Ovary (tissue), 3 donors: ENCODE measurements around the gene GHRL.

Experiments
- CTCF ChIP-seq, 3 donors: fragments of 450-650 bp in 2 of 3; fragments of 200-600 bp in 1 of 3; IDR thresholded peaks; one replicate each; pipeline versions ENCODE4 v1.5.1 to v1.8.0; 2016 to 2022; ENCODE audit warnings: antibody characterized with exemption in 3 of 3, mild to moderate bottlenecking in 1 of 3
- EP300 ChIP-seq: sonication (generic); formaldehyde crosslinking; IDR thresholded peaks from one replicate; pipeline ENCODE4 v1.6.1; 2017; ENCODE audit warnings: antibody characterized with exemption
- POLR2A ChIP-seq: fragments of 450-650 bp; IDR thresholded peaks from one replicate; pipeline ENCODE4 v1.6.1; 2017; ENCODE audit warnings: antibody characterized with exemption, mild to moderate bottlenecking, moderate library complexity
- donor health status: DM: no; HTN: no; CAD: no.

DNA sequence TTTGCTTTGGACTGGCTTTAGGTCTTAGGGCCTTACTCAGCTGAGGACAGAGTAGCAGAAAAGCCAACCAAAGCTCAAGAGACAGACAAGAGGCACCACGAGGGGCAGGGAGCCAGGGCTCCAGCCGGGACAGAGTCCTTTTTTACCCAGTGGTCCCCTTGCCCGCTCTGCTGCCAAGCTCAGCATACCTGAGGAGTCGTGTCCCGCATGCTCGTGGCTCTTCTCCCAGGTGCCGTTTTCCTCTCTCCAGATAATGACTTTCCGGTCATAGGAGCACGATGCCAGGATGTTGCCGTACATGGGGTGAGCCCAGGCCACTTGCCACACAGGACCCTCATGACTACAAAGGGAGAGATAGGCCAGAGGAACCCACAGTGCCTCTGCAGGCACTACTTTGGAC is 19.6 kb upstream of the GHRL start:
- TF ChIP-seq CTCF (IDR thresholded peaks at IDR 0.05) (no peak), POLR2A (no peak), EP300 (no peak)
